Parathyroid adenoma (tissue), 2 donors: ENCODE results near the gene ASIC2.

Source experiments
- H2AFZ ChIP-seq: fragments of 300-600 bp; sonication (generic); one replicate; pipeline ENCODE4 v1.7.0; 2017; ENCODE audit warnings: antibody characterized with exemption, mild to moderate bottlenecking
- H3K27ac ChIP-seq: fragments of 300-600 bp; sonication (generic); one replicate; pipeline ENCODE4 v1.7.0; 2017
- H3K27me3 ChIP-seq: fragments of 300-600 bp; sonication (generic); one replicate; pipeline ENCODE4 v1.7.0; 2017; ENCODE audit warnings: low read length; ENCODE audit not compliant: control insufficient read depth, insufficient read depth
- H3K36me3 ChIP-seq: fragments of 300-600 bp; sonication (generic); one replicate; pipeline ENCODE4 v1.7.0; 2017; ENCODE audit warnings: low read length; ENCODE audit not compliant: control insufficient read depth, insufficient read depth
- H3K4me1 ChIP-seq: fragments of 300-600 bp; sonication (generic); one replicate; pipeline ENCODE4 v1.7.0; 2017; ENCODE audit warnings: control low read depth
- H3K4me2 ChIP-seq: fragments of 300-600 bp; sonication (generic); one replicate; pipeline ENCODE4 v1.7.0; 2017; ENCODE audit warnings: low read length
- H3K4me3 ChIP-seq: fragments of 300-600 bp; sonication (generic); one replicate; pipeline ENCODE4 v1.7.0; 2017; ENCODE audit warnings: low read depth, low read length
- H3K79me2 ChIP-seq: fragments of 300-600 bp; sonication (generic); one replicate; pipeline ENCODE4 v1.7.0; 2017; ENCODE audit warnings: control low read depth
- H3K9ac ChIP-seq: fragments of 300-600 bp; sonication (generic); one replicate; pipeline ENCODE4 v1.7.0; 2017; ENCODE audit warnings: mild to moderate bottlenecking
- H3K9me3 ChIP-seq: fragments of 300-600 bp; sonication (generic); one replicate; pipeline ENCODE4 v1.7.0; 2017; ENCODE audit warnings: low read length; ENCODE audit not compliant: control insufficient read depth
- CTCF ChIP-seq: fragments of 300-600 bp; sonication (generic); IDR thresholded peaks from one replicate; pipeline ENCODE4 v1.7.0; 2017; ENCODE audit warnings: antibody characterized with exemption, mild to moderate bottlenecking
- donor health status: primary hyperparathyroidism.

Gene ASIC2

GRCh38 chr17:33318241-33318640, 25.1 kb upstream of the ASIC2 start:
- H2AFZ ChIP-seq, result no peak overlapping the region
- H3K27ac ChIP-seq, result no peak overlapping the region
- no peak overlapping the region for H3K4me3 ChIP-seq
- no peak overlapping the region for H3K9ac ChIP-seq
- no peaks in the 10 kb centered on the region for H3K9me3 ChIP-seq
- no peaks in the 10 kb centered on the region for H3K27me3 ChIP-seq
- H3K4me2 ChIP-seq, result no peak overlapping the region
- no peaks in the 10 kb centered on the region for H3K36me3 ChIP-seq
- H3K4me1 ChIP-seq, result no peaks in the 10 kb centered on the region
- TF ChIP-seq CTCF, result no peak
- no peaks in the 10 kb centered on the region for H3K79me2 ChIP-seq

GRCh38 chr17:33316746-33317145, 23.7 kb upstream of the ASIC2 start:
- TF ChIP-seq CTCF, result no peak
- no peak overlapping the region for H3K4me3 ChIP-seq
- H3K79me2 ChIP-seq, result no peaks in the 10 kb centered on the region
- H2AFZ ChIP-seq, result no peak overlapping the region
- no peak overlapping the region for H3K4me2 ChIP-seq
- H3K27me3 ChIP-seq, result no peaks in the 10 kb centered on the region
- H3K9ac ChIP-seq, result no peak overlapping the region
- no peaks in the 10 kb centered on the region for H3K4me1 ChIP-seq
- H3K36me3 ChIP-seq, result no peaks in the 10 kb centered on the region
- no peaks in the 10 kb centered on the region for H3K9me3 ChIP-seq
- no peak overlapping the region for H3K27ac ChIP-seq

- no peaks in the 10 kb centered on the region for H3K79me2 ChIP-seq
- H3K4me3 ChIP-seq, result no peak overlapping the region
- H3K27ac ChIP-seq, result no peak overlapping the region
- H3K9me3 ChIP-seq, result no peaks in the 10 kb centered on the region
- TF ChIP-seq CTCF, result no peak
- no peaks in the 10 kb centered on the region for H3K4me1 ChIP-seq
- H3K4me2 ChIP-seq, result no peak overlapping the region
- no peak overlapping the region for H3K9ac ChIP-seq
- no peak overlapping the region for H2AFZ ChIP-seq
- H3K27me3 ChIP-seq, result no peaks in the 10 kb centered on the region
- no peaks in the 10 kb centered on the region for H3K36me3 ChIP-seq
Measured at GRCh38 chr17:33310296-33310695, 17.2 kb upstream of the ASIC2 start.

- H3K27ac ChIP-seq, result no peak overlapping the region
- H3K36me3 ChIP-seq, result no peaks in the 10 kb centered on the region
- no peak overlapping the region for H3K9ac ChIP-seq
- TF ChIP-seq CTCF, result no peak
- no peaks in the 10 kb centered on the region for H3K4me1 ChIP-seq
- H3K4me2 ChIP-seq, result no peak overlapping the region
- H3K9me3 ChIP-seq, result no peaks in the 10 kb centered on the region
- H3K79me2 ChIP-seq, result no peaks in the 10 kb centered on the region
- no peak overlapping the region for H2AFZ ChIP-seq
- H3K27me3 ChIP-seq, result no peaks in the 10 kb centered on the region
- no peak overlapping the region for H3K4me3 ChIP-seq
Measured at GRCh38 chr17:33303254-33303653, 10.2 kb upstream of the ASIC2 start.

GRCh38 chr17:33302394-33302793, 9.3 kb upstream of the ASIC2 start:
- no peak overlapping the region for H3K4me2 ChIP-seq
- no peaks in the 10 kb centered on the region for H3K9me3 ChIP-seq
- no peaks in the 10 kb centered on the region for H3K4me1 ChIP-seq
- no peak overlapping the region for H3K27ac ChIP-seq
- H2AFZ ChIP-seq, result no peak overlapping the region
- H3K36me3 ChIP-seq, result no peaks in the 10 kb centered on the region
- TF ChIP-seq CTCF, result no peak
- no peaks in the 10 kb centered on the region for H3K79me2 ChIP-seq
- no peaks in the 10 kb centered on the region for H3K27me3 ChIP-seq
- H3K9ac ChIP-seq, result no peak overlapping the region
- H3K4me3 ChIP-seq, result no peak overlapping the region
